HCT116 (cell line): ENCODE results near the gene CISD3.

Experiments used
- CEBPB ChIP-seq: IDR thresholded peaks from 2 replicates; pipeline ENCODE4 v1.6.1; 2012; ENCODE audit warnings: low read depth
- CTCF ChIP-seq, 3 experiments: fragments of 200-600 bp in 1 of 3; sonication (generic) in 1 of 3; IDR thresholded peaks in 2 of 3; conservative IDR thresholded peaks in 1 of 3; 2 replicates each; pipeline ENCODE4 v1.5.1; 2012 to 2017; ENCODE audit warnings: low read depth in 2 of 3, low read length in 2 of 3, antibody characterized with exemption in 1 of 3, borderline replicate concordance in 1 of 3, control low read depth in 1 of 3, mild to moderate bottlenecking in 1 of 3, mixed read lengths in 1 of 3, mixed run types in 1 of 3, moderate library complexity in 1 of 3; ENCODE audit not compliant: insufficient read depth in 1 of 3
- ELF1 ChIP-seq: IDR thresholded peaks from 2 replicates; pipeline ENCODE4 v1.6.1; 2012; ENCODE audit warnings: low read depth, borderline replicate concordance
- FOSL1 ChIP-seq: IDR thresholded peaks from 2 replicates; pipeline ENCODE4 v1.6.1; 2012; ENCODE audit warnings: low read depth
- JUND ChIP-seq: IDR thresholded peaks from 2 replicates; pipeline ENCODE4 v1.6.1; 2012
- MAX ChIP-seq: IDR thresholded peaks from 2 replicates; pipeline ENCODE4 v1.6.1; 2012
- POLR2A ChIP-seq: IDR thresholded peaks from 2 replicates; pipeline ENCODE4 v1.7.0; 2011; ENCODE audit warnings: borderline replicate concordance; ENCODE audit not compliant: insufficient read depth, insufficient read length; ENCODE audit errors: extremely low read depth
- POLR2AphosphoS5 ChIP-seq: IDR thresholded peaks from 2 replicates; pipeline ENCODE4 v1.6.1; 2011; ENCODE audit warnings: mild to moderate bottlenecking, low read depth, low read length, moderate library complexity
- RAD21 ChIP-seq: IDR thresholded peaks from 2 replicates; pipeline ENCODE4 v1.6.1; 2012; ENCODE audit warnings: low read depth, mild to moderate bottlenecking
- REST ChIP-seq: IDR thresholded peaks from 2 replicates; pipeline ENCODE4 v1.6.1; 2012; ENCODE audit warnings: low read depth
- ZFX ChIP-seq: fragments of 450-650 bp; IDR thresholded peaks from 2 replicates; pipeline ENCODE4 v1.6.1; 2017
- ZNF274 ChIP-seq: fragments of 200-500 bp; sonication (Bioruptor generic); IDR thresholded peaks from 2 replicates; pipeline ENCODE4 v1.6.1; 2014; ENCODE audit warnings: mild to moderate bottlenecking, low read depth, low read length, inconsistent platforms

DNA sequence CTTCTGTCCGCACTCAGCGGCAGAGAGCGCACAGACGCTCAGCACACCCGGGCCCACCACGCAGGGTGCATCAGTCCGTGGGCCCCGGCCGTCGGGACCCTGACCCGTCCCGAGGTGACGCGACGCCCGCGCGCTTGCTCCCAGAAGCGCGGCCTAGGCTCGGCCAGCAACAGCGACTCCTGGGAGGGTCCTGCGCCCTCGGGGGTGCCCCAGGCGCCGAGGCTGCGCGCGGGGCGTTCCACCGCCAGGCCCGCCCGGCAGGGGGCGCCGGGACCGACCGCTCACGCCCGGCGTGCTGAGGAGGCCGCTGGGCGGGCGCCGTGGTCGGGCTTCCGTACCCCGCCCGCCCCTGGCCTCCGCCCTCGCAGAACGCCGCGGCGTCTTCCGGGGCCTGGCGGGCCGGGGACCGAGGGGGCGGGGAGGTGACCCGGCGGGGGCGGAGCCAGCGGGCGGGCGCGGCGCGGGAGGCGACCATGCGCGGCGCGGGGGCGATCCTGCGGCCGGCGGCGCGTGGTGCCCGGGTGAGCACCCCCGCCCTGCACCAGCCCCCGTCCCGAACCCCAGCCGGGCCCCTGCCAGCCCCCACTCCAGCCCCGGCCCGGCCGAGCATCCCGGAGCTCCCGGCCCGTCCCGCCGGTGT, at the start of gene CISD3:
- peak; percentile 22 to 45 (median 44); a peak in 4 of 6 replicates for TF ChIP-seq CTCF (IDR thresholded peaks at IDR 0.05 in 2 of 3, conservative IDR thresholded peaks at IDR 0.05 in 1 of 3; ENCODE audit: borderline replicate concordance in 1 of 3, insufficient read depth in 1 of 3, low read depth in 2 of 3, low read length in 2 of 3)
- no peak for TF ChIP-seq ZNF274
- no peak for TF ChIP-seq FOSL1
- TF ChIP-seq ELF1, result no peak
- peak; percentile 72 for TF ChIP-seq POLR2AphosphoS5
- TF ChIP-seq JUND, result no peak
- peak; percentile 37; the same call in 1 of the 2 replicates for TF ChIP-seq MAX
- TF ChIP-seq POLR2A, result peak; percentile 23
- TF ChIP-seq REST, result no peak
- peak; percentile 72; the same call in 1 of the 2 replicates for TF ChIP-seq ZFX
- TF ChIP-seq CEBPB, result no peak
- no peak for TF ChIP-seq RAD21
